Activated naive CD8-positive, alpha-beta T cell treated with anti-CD3 and anti-CD28 coated beads, Interleukin-2, amount 50 U/mL, for 16 hours (primary cell): ENCODE results near the gene YEATS2.
A peak's percentile ranks its signal among the peaks of the same experiment; 100 is the strongest.
"Not testable (repeated sequence)": the region's sequence is repeated elsewhere in the genome, so short reads cannot be mapped to it uniquely, and the experiment has no call there.

Experiments used
- DNase-seq: peaks from one replicate; pipeline ENCODE4 v3.0.0-alpha.2; 2020; ENCODE audit warnings: low read depth, low spot score

The YEATS2 gene

DNA sequence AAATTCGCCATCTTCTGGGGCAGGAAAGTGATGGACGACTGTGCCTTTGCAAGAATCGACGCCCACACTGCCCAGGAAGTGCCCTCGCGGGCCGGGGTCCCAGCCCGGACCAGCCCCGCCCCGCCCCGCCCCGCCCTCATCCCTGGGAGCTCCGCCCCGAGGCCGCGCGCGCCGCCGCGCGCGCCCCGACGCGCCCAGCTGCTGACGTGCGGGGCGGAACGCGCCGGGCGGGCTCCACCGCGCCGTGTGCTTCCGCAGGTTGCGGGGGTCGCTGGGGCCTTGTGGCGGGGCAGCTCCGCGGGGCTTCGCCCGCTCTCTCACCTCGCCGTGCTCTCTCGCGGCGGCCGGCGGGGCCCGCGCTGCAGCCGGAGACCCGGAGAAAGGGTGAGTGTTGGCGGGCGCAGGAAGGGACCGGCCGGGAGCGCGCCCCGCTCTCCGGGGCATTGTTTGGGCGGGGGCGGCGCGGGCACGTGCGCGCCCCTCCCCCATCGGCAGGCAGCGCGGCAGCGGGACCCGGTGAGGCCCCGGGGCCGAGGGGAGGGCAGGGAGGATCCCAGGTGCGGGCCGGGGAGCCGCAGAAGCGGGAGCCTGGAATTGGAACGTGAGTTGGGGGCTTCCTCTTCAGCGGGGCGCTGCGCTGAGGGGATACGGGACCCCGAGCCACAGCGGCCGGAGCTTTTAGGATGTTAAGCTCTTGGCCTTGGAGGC, at the start of gene YEATS2:
Gene YEATS2 (plus strand): TSS at position 188 of the 708 bp plus-strand sequence. CDS start 17,366 bp downstream, outside the sequence.
- DNase-seq = peak; percentile 53

DNA sequence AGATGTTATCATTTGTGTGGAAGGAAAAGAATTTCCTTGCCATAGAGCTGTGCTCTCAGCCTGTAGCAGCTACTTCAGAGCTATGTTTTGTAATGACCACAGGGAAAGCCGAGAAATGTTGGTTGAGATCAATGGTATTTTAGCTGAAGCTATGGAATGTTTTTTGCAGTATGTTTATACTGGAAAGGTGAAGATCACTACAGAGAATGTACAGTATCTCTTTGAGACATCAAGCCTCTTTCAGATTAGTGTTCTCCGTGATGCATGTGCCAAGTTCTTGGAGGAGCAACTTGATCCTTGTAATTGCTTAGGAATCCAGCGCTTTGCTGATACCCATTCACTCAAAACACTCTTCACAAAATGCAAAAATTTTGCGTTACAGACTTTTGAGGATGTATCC, 47.0 kb upstream of the YEATS2 start:
- no peak for DNase-seq

DNA sequence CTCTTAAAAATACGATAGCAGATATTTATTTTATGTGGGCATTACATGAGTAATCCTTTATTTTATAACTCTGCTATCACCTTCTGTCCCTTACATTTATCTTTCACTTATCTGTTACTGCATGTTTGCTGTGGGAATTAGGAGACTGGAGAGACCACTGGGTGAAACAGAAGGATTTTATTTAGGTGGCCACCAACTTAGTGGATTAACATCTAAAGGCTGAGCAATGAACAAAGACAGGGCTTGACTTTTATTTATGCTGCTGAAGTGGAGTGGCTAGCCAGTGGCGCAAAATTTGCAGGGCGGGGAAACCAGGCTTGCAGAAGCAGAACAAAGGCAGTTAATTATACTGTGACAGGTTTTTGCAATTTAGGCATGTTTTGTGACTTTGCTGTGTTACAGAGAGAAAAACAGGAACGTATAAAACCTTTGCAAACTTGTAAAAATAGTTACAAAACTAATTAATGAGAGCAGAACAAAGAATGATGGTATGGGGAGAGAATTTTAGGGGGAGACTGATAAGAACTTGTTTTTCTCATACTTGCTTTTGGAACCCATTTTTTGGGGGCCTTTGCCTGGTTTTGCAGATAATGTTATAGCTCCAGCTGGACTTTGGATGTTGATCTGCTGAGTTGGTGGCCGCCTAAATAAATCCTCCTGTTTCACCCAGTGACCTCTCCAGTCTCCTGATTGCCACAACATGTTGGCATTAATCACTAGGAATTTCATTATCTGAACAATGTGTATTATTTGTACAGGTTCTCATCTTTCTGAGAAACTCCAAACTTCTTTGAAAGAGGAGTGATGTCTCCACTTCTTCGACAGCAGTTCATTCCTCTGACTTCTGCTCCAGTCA, 44.2 kb upstream of the YEATS2 start:
- DNase-seq = no peak

GRCh38 chr3:183654727-183655126, 42.9 kb upstream of the YEATS2 start:
- no peak for DNase-seq

DNA sequence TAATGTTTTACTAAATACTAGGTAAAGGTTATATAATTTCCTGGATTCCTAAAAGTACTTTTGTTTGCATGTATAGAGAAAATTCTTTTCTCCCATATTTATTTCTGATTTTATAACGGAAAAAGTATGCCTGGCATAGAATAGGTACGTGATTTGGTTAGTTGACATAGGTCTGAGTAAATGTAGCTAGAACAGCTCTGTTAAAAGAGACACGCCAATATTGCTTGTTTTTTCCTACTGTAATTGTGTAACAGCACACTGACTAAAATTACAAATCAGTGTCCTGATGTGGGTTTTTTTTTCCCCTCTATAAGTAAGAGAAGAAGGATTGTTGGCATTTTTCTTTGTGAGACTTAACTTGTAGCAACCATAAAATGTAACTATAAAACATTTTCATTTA, 35.5 kb upstream of the YEATS2 start:
- DNase-seq = no peak

DNA sequence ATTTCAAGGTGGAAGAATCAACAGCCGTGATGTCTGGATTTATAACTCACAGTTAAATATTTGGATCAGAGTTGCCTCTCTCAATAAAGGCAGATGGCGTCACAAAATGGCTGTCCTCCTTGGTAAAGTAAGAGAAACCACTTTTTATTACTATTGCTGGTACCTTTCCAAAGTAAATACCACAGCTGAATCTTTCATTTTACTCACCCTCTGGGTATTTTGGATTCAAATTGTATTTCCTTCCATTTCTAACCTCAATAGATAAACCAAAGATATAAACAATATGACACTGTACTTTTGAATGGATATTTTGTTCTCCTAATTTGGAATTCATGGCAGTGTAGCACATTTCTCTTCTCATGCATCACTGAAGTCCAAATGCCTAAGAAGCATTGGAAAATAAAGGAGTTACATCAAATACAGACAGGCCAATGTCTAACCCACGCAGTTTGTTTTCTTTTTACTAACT, 32.6 kb upstream of the YEATS2 start:
- no peak for DNase-seq

DNA sequence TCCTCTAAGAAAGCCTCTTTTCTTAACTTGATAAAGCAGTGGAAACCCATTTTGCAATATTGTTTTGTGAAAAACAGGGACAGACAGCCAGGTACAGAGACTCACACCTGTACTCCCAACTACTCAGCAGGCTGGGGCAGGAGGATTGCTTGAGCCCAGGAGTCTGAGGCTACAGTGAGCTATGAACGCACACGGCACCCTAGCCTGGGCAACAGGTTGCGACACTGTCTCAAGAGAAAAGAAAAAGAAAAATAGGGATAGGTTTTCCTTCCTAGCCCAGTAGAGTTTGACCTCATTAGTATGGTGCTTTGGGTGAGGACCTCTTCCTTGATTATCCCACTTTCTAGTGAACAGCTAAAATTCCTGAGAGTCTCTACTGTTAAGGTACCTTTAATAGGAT, 17.5 kb upstream of the YEATS2 start:
- DNase-seq = no peak

GRCh38 chr3:183687705-183688104, 9.9 kb upstream of the YEATS2 start:
- DNase-seq = no peak

DNA sequence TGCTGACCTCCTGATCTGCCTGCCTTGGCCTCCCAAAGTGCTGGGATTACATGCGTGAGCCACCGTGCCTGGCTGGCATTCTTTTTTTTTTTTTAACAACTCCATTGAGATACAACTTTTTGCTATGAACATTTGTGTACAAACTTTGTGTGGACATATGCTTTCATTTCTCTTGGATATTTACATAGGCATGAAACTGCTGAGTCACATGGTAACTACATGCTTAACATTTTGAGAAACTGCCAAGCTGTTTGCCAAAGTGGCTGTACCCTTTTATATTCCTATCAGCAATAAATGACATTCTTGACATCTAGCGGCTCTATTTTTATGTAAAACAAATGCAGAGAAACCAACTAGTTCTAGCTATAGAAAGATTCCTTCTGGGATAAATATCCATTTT, 8.7 kb upstream of the YEATS2 start:
- no peak for DNase-seq

DNA sequence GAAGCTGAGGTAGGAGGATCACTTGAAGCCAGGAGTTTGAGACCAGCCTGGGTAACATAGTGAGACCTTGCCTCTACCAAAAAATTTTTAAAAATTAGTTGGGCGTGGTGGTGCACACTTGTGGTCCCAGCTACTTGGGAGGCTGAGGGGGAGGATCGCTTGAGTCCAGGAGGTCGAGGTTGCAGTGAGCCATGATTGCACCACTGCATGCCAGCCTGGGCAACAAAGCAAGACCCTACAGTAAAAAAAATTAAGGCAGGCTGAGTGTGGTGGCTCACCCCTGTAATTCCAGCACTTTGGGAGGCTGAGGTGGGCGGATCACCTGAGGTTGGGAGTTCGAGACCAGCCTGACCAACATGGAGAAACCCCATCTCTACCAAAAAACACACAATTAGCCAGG, 8.0 kb upstream of the YEATS2 start:
- not testable (repeated sequence) for DNase-seq

DNA sequence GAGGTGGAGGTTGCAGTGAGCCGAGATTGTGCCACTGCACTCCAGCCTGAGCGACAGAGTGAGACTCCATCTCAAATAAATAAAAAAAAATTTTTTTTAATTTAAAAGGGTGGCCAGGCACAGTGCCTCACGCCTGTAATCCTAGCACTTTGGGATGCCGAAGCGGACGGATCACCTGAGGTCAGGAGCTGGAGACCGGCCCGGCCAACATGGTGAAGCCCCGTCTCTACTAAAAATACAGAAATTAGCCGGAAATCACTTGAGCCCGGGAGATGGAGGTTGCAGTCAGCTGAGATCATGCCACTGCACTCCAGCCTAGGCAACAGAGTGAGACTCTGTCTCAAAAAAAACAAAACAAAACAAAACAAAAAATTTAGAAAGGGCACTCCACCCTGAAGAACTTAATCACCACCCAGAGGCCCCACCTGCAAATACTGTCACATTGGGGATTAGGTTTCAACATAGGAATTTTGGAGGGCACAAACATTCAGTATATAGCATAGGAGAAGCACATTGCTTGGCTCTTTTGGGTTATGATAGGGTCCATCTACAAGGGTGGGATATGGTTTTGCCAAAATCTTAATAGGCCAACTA, 7.1 kb upstream of the YEATS2 start:
- DNase-seq = no peak

DNA sequence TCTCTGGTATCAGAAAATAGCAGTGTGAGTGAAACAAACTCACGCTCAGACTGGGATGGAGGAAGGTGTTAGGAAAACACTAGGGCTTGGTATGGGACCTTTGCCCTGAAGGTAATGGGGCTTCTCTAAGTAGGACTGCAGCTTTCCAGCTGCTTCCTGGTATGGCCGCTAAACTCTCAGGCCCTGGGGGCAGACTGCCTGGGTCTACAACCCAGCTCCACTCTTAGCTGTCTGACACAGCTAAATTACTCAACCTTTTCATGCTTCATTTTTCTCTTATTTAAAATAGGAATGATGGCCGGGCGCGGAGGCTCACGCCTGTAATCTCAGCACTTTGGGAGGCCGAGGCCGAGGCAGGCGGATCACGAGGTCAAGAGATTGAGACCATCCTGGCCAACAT, 5.2 kb upstream of the YEATS2 start:
- DNase-seq = no peak

GRCh38 chr3:183695569-183696364, 1.8 kb upstream of the YEATS2 start:
- DNase-seq = no peak

DNA sequence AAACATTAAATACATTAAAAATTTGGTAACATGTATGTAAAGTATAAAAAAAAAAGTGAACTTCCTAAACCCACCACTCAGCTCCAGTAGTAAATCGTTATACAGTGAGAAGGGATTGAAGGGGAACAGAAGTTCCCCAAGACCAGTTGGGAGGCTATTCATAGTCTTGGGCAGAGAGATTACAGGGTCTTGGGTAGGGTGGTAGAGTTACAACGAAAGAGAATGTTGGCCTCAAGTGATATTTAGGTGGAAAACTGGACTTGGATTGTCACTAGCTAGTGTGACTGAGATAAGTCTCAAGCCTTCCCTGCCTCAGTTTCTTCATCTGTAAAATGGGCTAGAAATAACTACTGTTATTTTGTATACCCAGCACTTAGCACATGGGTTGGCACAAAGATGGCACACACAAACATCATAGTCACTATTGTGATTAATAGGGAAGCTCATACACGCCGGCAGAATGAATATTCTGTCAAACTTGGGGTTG, 431 bp upstream of the YEATS2 start:
- no peak for DNase-seq

DNA sequence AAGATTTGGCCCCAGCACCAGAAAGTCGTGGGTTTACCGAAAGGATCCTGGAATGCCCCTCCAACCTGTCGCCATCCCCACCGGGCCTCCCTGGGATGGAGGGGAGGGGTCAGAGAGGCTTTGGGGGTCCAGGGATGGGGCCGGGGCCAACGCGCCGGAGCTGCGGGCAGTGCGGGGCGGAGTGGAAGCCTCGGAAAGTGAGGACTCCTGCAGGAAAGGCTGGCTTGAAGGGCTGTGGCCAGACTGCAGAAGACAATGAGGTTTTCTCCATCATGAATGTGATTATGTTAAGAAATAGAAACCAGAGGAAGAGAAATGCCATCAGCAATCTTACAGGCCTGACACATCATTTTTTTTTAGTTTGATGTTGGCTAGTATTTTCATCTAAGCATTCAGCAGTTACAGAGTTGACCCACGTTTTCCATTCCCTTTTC, 738 bp downstream of the YEATS2 start:
- DNase-seq = no peak

DNA sequence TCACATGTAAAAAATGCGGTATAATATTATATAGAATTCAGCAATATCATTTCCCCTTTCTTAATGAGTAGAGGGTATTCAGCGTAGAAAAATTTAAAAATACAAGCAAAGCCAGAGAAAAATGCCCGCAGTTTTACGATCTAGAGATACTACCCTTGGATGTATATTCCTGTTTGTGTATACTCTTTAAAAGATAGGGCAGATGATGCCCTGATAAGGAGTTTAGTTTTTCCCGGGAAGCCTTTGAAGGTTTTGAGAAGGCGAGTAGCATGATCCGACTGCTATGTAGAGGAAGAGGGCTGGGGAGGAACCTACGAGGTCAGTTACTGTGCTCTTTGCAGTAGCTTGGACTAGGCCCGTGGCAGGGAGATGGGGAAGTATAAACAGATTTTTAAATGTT, 1.2 kb downstream of the YEATS2 start:
- no peak for DNase-seq

GRCh38 chr3:183699238-183699947, 1.8 kb downstream of the YEATS2 start:
- no peak for DNase-seq

GRCh38 chr3:183701744-183702143, 4.1 kb downstream of the YEATS2 start:
- no peak for DNase-seq

DNA sequence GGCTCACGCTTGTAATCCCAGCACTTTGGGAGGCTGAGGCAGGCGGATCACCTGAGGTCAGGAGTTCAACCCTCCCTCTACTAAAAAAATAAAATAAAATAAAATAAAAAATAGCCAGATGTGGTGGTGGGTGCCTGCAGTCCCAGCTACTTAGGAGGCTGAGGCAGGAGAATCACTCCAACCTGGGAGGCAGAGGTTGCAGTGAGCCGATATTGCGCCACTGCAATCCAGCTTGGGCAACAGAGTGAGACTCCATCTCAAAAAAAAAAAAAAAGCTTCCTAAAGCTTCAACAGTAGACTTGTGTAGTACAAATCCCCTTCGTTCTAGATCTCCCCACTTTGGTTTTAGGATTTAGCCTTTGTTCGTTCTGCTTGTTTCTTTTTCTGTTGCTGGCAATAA, 6.3 kb downstream of the YEATS2 start:
- DNase-seq = not testable (repeated sequence)

DNA sequence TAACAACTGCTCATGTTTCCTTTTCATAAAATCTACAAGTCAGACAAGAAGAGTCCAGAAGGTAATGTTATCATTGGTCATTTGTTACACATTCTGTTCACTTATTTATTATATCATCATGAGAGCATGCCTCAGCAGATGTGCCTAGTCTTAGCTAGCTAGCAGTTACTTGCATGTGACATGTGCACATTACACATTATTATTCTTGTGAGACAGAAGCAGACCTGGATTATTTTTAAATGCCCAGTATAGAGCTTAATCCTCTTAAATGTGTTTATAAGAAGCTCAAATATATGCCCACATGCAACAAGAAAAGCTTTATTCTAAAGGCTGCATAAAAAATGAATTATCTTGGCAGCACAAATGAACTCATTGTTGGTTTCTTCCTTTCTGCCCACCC, 12.6 kb downstream of the YEATS2 start:
- DNase-seq = no peak

- DNase-seq = no peak
These were observed 13.9 kb downstream of the YEATS2 start for GRCh38 chr3:183711516-183711915.
